Kidney glomerular epithelial cell (primary cell): Measurements from ENCODE around the gene SERPINA4.
"Not testable (repeated sequence)": the region's sequence is repeated elsewhere in the genome, so short reads cannot be mapped to it uniquely, and the experiment has no call there.

ENCODE experiments used
- DNase-seq: peaks from one replicate; lab custom pipeline; 2025; lab: John Stamatoyannopoulos, UW

The SERPINA4 gene

GRCh38 chr14:94569381-94570001 is 8.2 kb downstream of the SERPINA4 start:
- DNase-seq = no peak

GRCh38 chr14:94570002-94570400 is 8.8 kb downstream of the SERPINA4 start:
- DNase-seq = no peak

GRCh38 chr14:94570440-94570839 is 9.2 kb downstream of the SERPINA4 start:
- DNase-seq = no peak

GRCh38 chr14:94571395-94571794 is 10.2 kb downstream of the SERPINA4 start:
- DNase-seq = no peak

- no peak for DNase-seq
Measured at GRCh38 chr14:94571950-94572349, 10.7 kb downstream of the SERPINA4 start.

GRCh38 chr14:94572637-94573303 is 11.5 kb downstream of the SERPINA4 start:
- no peak for DNase-seq

- no peak for DNase-seq
Measured at GRCh38 chr14:94573475-94574277, 12.4 kb downstream of the SERPINA4 start.

- no peak for DNase-seq
Measured at GRCh38 chr14:94574336-94574735, 13.1 kb downstream of the SERPINA4 start.

GRCh38 chr14:94575730-94576585 is 14.7 kb downstream of the SERPINA4 start:
- peak; percentile 89 for DNase-seq

GRCh38 chr14:94577472-94577871 is 16.2 kb downstream of the SERPINA4 start:
- not testable (repeated sequence) for DNase-seq

- no peak for DNase-seq
Measured at GRCh38 chr14:94578712-94579111, 17.5 kb downstream of the SERPINA4 start.

- DNase-seq = peak; percentile 4
Measured at GRCh38 chr14:94581127-94581999, 20.1 kb downstream of the SERPINA4 start, which contains the start of gene SERPINA5. TSS of gene SERPINA5 (plus strand) at chr14:94581426. CDS start at chr14:94587363, 5,937 bp downstream.

- DNase-seq = no peak
Measured at GRCh38 chr14:94582199-94582750, 21.0 kb downstream of the SERPINA4 start.

- DNase-seq = no peak
Measured at GRCh38 chr14:94582851-94583250, 21.6 kb downstream of the SERPINA4 start.

GRCh38 chr14:94583557-94583956 is 22.3 kb downstream of the SERPINA4 start:
- no peak for DNase-seq

- no peak for DNase-seq
Measured at GRCh38 chr14:94584591-94585280, 23.5 kb downstream of the SERPINA4 start.

- no peak for DNase-seq
Measured at GRCh38 chr14:94586635-94587034, 25.4 kb downstream of the SERPINA4 start.

- no peak for DNase-seq
Measured at GRCh38 chr14:94588311-94588710, 27.1 kb downstream of the SERPINA4 start.

GRCh38 chr14:94591073-94591472 is 29.8 kb downstream of the SERPINA4 start:
- no peak for DNase-seq

GRCh38 chr14:94591871-94592270 is 30.6 kb downstream of the SERPINA4 start:
- no peak for DNase-seq
